Measurements from ENCODE around the gene CDC14A. TPM values are rescaled to one million over a fixed set of nuclear protein-coding genes. Genes with fewer than 3 reads are reported as not detected.

The CDC14A gene
- total and polyA plus RNA-seq, 2 experiments from 2014 or later, result 7.3 to 14.5 TPM

DNA sequence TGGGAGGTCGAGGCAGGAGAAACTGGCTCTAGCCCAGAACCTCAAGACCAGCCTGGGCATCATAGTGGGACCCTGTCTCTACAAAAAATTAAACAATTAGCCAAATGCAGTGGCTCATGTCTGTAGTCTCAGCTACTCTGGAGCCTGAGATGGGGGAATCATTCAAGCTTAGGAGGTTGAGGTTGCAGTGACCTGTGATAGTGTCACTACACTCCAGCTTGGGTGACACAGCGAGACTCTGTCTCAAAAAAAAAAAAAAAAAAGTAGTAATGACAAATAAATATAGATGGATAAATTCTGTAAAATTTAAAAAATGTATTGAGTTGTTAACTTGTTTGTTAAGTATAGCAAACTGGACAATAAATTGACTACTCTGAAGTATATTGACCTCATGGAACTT is 5.9 kb upstream of the CDC14A start:
- H2AFZ ChIP-seq, result no peak overlapping the region
- H3K4me2 ChIP-seq, result no peak overlapping the region
- no peak for TF ChIP-seq EZH2phosphoT487 (IDR thresholded peaks at IDR 0.05; ENCODE audit: low read depth, severe bottlenecking, unreplicated experiment)
- TF ChIP-seq, protein P1, sequence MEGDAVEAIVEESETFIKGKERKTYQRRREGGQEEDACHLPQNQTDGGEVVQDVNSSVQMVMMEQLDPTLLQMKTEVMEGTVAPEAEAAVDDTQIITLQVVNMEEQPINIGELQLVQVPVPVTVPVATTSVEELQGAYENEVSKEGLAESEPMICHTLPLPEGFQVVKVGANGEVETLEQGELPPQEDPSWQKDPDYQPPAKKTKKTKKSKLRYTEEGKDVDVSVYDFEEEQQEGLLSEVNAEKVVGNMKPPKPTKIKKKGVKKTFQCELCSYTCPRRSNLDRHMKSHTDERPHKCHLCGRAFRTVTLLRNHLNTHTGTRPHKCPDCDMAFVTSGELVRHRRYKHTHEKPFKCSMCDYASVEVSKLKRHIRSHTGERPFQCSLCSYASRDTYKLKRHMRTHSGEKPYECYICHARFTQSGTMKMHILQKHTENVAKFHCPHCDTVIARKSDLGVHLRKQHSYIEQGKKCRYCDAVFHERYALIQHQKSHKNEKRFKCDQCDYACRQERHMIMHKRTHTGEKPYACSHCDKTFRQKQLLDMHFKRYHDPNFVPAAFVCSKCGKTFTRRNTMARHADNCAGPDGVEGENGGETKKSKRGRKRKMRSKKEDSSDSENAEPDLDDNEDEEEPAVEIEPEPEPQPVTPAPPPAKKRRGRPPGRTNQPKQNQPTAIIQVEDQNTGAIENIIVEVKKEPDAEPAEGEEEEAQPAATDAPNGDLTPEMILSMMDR (IDR thresholded peaks at IDR 0.05; ENCODE audit: poor library complexity), result no peak
- H3K9me3 ChIP-seq (ENCODE audit: low read depth), result no peaks in the 10 kb centered on the region
- no peaks in the 10 kb centered on the region for H4K20me1 ChIP-seq (ENCODE audit: insufficient read depth, poor library complexity, severe bottlenecking)
- H3K4me3 ChIP-seq, result no peak overlapping the region
- 90% methylated on average over 2 of the region's 2 CpGs for WGBS (ENCODE audit: low lambda C conversion rate, missing lambda C conversion rate)
- no peaks in the 10 kb centered on the region for H3K27me3 ChIP-seq
- H3K4me1 ChIP-seq (ENCODE audit: insufficient read depth), result no peaks in the 10 kb centered on the region
- H3K27ac ChIP-seq, result no peak overlapping the region
- no peaks in the 10 kb centered on the region for H3K36me3 ChIP-seq (replicated peaks; ENCODE audit: insufficient read depth, low read depth)
- no peaks in the 10 kb centered on the region for H3K9me2 ChIP-seq (replicated peaks; ENCODE audit: insufficient read depth)
- no peaks in the 10 kb centered on the region for H3K79me2 ChIP-seq
- no peak for DNase-seq (ENCODE audit: low spot score)

DNA sequence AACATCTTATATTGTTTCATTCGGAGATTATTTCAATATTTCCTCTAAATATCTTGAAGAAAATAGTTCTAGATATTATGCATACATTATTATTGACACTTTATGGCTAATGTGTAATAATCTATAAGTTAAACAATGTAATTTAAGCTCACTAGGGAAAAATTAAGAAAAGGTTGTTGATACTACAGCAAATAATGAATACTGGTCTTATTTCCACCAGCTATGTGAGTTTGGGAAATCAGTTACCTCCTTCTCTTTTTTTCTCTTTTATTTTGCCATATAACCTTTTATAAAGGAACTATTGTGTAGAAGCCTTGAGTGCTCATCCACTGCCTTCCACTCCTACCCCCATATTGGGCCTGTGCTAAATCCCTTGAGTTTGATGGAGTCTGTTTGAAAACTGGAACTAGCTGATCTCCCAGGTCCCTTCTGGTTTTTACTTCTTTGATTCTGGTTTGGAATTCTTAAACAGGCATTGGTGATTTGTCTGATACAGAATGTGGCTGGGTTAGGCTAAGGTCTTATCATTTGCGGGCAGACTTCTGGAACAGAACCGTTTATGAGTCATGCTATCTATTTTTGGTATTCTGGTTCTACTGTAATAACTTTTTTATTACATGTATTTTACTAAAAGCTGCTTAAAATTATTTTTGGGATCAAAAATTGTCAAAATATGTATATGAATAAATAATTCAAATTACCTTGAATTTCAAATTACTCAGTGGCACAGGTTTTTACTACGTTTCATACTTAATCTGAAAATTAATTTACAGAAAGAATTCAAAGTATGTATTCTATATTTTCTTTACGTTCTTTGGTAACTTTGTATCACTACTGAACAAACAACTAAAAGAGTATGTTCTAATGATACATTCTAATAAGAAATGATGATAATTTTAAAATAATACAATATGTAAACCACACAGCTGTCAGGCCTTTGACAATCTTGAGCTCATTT is 5.0 kb upstream of the CDC14A start:
- Histone ChIP-seq H2AFZ (no peak overlapping the region), H4K20me1 (ENCODE audit: insufficient read depth, poor library complexity, severe bottlenecking) (no peaks in the 10 kb centered on the region), H3K9me3 (ENCODE audit: low read depth) (no peaks in the 10 kb centered on the region), H3K9me2 (replicated peaks; ENCODE audit: insufficient read depth) (no peaks in the 10 kb centered on the region), H3K27me3 (no peaks in the 10 kb centered on the region), H3K4me3 (no peak overlapping the region), H3K4me2 (no peak overlapping the region), H3K79me2 (no peaks in the 10 kb centered on the region), H3K36me3 (replicated peaks; ENCODE audit: insufficient read depth, low read depth) (no peaks in the 10 kb centered on the region), H3K4me1 (ENCODE audit: insufficient read depth) (no peaks in the 10 kb centered on the region), H3K27ac (no peak overlapping the region)
- no peak for DNase-seq (ENCODE audit: low spot score)
- TF ChIP-seq EZH2phosphoT487 (IDR thresholded peaks at IDR 0.05; ENCODE audit: low read depth, severe bottlenecking, unreplicated experiment), result no peak
- no peak for TF ChIP-seq EZH2 (IDR thresholded peaks at IDR 0.05; ENCODE audit: borderline replicate concordance)
- TF ChIP-seq, protein P1 (IDR thresholded peaks at IDR 0.05; ENCODE audit: poor library complexity), result no peak
- WGBS (ENCODE audit: low lambda C conversion rate, missing lambda C conversion rate), result 94% methylated on average over 5 of the region's 5 CpGs

DNA sequence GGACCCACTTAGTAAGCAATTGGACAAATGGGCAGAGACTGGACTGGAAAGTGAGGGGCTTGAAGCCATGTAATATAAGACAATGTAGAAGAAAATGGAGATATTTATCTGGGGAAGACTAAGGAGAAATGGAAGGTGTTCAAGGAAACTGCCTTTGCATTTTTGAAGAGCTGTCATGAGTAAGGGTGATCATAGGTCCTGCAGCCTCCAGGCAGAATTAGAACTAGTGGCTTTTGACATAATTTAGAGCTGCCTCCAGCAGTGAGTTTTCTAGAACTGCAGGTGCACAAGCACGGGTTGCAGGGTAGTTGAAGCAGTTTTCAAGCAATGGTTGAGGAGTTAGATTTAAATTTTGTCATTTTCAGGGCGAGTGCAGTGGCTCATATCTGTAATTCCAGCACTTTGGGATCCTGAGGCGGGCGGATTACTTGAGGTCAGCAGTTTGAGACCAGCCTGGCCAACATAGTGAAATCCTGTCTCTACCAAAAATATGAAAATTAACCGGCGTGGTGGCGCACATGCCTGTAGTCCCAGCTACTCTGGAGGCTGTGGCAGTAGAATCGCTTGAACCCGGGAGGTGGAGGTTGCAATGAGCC is 3.7 kb upstream of the CDC14A start:
- TF ChIP-seq, protein P1 (IDR thresholded peaks at IDR 0.05; ENCODE audit: poor library complexity), result no peak
- TF ChIP-seq EZH2 (IDR thresholded peaks at IDR 0.05; ENCODE audit: borderline replicate concordance) (no peak), EZH2phosphoT487 (IDR thresholded peaks at IDR 0.05; ENCODE audit: low read depth, severe bottlenecking, unreplicated experiment) (no peak)
- no peak for DNase-seq (ENCODE audit: low spot score)
- H3K4me1 ChIP-seq (ENCODE audit: insufficient read depth), result no peaks in the 10 kb centered on the region
- no peaks in the 10 kb centered on the region for H4K20me1 ChIP-seq (ENCODE audit: insufficient read depth, poor library complexity, severe bottlenecking)
- H3K79me2 ChIP-seq, result peaks cover 10% of the 10 kb centered on the region
- H3K36me3 ChIP-seq (replicated peaks; ENCODE audit: insufficient read depth, low read depth), result no peaks in the 10 kb centered on the region
- H3K9me2 ChIP-seq (replicated peaks; ENCODE audit: insufficient read depth), result no peaks in the 10 kb centered on the region
- H2AFZ ChIP-seq, result no peak overlapping the region
- peak overlapping the region; percentile 7 for H3K4me2 ChIP-seq
- H3K27ac ChIP-seq, result no peak overlapping the region
- no peaks in the 10 kb centered on the region for H3K9me3 ChIP-seq (ENCODE audit: low read depth)
- no peak overlapping the region for H3K4me3 ChIP-seq
- H3K27me3 ChIP-seq, result no peaks in the 10 kb centered on the region
- 92% methylated on average over 9 of the region's 9 CpGs for WGBS (ENCODE audit: low lambda C conversion rate, missing lambda C conversion rate)

All from hepatocyte (in vitro differentiated cells).